Hypothalamus (tissue), 51 donors: Measurements from ENCODE around the gene BBOF1.
A peak's percentile ranks its signal among the peaks of the same experiment; 100 is the strongest.

ENCODE experiments used
- DNase-seq, 51 donors: peaks; one replicate each; lab custom pipeline; 2025; lab: John Stamatoyannopoulos, UW

Gene BBOF1

DNA sequence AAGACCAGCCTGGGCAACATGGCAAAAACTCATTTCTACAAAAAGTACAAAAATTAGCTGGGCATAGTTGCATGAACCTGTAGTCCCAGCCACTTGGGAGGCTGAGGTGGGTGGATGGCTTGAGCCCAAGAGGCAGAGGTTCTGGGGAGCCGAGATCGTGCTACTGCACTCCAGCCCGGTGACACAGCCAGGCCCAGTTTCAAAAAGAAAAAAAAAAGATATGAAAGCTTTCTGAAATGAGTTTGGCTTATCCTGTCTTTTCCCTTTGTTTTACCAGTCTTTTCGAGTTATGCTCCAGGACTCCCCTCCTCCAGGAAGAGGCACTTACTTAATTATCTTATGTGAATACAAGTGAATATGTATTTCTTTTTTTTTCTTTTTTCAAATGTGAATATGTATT is 3.2 kb downstream of the BBOF1 start:
- no peak for DNase-seq

DNA sequence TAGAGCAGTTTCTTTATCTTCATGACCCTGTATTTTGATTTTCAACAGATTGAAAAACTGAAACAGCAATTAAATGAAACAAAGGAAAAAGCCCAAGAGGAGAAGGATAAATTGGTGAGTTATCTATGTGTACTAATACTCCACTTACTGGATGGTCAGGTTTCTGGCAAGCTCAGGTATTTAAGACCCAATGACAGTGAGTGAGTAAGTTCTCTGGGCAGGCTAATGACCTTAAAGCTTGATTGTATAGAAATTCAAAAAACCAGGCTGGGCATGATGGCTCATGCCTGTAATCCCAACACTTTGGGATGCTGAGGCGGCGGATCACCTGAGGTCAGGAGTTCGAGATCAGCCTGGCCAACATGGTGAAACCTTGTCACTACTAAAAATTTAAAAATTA is 10.0 kb downstream of the BBOF1 start:
- no peak for DNase-seq

DNA sequence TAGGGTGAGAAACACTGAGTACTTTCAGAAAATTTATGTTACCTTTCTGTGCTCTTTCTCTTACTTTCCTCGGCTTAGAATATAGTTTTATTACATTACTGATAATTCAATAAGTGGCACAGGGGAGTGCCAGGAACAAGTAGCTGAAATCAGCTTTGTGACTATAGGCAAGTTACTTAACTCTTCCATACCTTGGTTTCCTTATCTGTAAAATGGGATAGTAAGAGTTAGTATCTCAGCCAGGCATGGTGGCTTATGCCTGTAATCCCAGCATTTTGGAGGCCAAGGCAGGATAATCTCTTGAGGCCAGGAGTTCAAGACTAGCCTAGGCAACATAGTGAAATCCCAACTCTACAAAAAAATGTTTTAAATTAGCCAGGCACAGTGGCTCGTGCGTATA is 15.4 kb downstream of the BBOF1 start:
- no peak for DNase-seq

DNA sequence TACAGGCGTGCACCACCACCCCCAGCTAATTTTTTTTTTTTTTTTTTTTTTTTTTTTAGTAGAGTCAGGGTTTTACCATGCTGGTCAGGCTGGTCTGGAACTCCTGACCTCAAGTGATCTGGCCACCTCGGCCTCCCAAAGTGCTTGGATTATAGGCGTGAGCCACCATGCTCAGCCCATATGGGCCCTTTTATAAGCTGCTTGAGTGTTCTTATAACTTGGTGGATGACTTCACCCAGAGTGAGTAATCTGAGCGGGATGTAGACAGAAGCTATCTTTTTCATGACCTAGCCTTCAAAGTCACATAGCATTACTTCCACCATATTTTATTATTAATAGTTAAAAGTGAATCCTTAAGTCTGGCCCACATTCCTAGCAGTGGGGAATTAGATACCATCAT is 16.4 kb downstream of the BBOF1 start:
- DNase-seq, result no peak

DNA sequence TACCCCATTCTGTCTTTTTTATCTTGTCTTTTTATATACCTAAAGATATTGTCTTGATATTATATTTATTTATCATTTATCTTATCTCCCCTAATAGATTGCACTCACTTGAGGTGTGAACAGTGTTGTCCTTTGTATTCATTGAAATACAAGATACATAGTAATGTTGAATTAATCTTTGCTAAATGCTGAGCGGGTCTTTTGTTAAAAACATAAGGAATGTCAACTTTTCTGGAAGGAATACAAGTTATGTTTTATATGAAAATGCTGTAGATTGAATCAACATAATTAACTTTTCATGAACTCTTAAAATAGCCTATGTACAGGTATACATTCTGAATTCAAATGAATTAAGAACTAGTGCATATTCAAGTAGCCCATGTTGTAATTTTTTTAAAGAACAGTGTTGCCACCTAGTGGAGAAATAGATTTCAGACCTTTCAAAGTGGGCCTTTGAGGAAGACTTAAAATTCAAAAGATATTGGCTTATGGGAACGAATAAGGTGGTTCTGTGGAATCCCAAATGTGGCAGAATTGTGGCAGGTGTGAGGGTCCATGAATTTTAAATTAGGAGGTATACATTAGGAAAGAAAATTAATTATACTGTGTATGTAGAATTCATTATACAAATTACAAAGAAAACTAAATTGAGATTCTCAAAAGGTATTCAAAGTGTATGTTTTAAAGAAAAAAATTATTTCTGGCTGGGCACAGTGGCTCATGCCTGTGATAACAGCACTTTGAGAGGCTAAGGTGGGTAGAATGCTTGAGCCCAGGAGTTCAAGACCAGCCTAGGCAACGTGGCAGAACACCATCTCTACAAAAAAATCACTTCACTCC is 19.1 kb downstream of the BBOF1 start:
- peak in 1 of 51 donors; percentile 35 for DNase-seq

DNA sequence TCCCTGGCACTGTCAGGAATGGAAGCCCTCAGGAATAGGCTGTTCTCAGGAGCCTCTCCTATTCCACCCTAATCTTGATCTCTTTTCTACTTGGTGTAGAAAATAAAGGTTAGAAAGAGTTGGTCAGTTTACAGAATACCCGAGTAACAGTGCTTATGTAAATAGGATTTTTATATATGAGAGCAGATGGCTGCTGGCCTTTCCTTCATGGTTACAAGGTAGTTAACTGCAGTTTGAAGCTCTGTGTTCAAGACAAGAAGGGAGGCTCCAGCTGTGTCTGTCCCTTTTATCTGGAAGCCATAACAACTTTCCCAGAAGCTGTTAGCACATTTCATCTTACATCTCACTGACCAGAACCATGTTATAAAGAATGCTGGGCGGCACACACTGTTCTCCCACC is 23.1 kb downstream of the BBOF1 start:
- no peak for DNase-seq

DNA sequence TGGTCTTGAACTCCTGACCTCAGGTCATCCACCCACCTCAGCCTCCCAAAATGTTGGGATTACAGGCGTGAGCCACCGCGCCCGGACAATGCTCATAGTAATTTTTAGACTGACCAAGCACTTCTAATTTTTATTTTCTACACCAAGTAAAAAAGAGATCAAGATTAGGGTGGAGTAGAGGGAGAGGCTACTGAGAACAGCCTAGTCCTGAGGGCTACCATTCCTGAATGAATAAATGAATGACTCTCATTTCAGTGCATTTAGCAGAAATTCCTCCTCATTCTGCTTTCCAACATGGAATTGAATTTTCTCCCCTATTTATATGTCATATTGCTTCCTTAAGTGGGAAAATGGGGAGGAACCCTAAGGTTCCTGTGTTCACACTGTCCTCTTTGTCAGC is 26.4 kb downstream of the BBOF1 start:
- DNase-seq, result no peak

DNA sequence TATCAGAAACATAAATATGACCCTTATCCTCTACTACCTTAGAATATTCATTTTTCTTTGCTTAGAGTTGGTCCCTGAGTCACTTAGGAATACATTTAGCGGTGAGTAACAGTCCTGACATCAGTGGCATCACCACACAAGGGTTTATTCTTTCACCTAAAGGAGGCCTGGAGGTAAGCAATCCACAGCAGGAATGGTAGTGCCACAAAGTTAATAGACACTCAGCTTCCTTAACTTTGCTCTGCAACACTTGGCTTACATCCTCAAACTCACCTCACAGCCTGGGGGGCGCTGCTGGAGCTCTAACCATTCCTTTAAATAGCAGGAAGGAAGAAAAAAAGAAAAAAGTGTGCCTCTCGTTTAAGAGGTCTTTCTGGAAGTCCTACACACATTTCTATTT is 29.1 kb downstream of the BBOF1 start:
- no peak for DNase-seq

DNA sequence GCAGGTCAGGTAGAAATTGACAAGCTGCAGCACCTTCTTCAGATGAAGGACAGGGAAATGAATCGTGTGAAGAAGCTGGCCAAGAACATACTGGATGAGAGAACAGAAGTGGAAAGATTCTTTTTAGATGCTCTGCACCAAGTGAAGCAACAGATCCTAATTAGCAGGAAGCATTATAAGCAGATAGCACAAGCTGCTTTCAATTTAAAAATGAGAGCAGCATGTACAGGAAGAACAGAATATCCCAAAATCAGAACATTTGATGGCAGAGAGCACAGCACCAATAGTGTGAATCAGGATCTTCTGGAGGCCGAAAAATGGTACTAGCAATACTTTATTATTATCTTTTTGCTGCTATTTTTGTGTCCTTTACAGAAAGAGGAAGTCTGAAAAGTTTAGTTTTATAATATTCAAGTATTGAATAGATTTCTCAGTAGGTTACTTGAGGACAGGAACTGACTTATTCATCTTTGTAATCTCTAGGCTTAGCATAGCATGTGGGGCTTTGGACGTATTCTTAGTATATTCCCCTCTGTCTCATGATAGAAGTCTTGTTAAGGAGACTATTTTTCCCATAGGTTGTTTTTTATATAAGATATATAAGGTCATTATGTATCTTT is 30.8 kb downstream of the BBOF1 start:
- no peak for DNase-seq

DNA sequence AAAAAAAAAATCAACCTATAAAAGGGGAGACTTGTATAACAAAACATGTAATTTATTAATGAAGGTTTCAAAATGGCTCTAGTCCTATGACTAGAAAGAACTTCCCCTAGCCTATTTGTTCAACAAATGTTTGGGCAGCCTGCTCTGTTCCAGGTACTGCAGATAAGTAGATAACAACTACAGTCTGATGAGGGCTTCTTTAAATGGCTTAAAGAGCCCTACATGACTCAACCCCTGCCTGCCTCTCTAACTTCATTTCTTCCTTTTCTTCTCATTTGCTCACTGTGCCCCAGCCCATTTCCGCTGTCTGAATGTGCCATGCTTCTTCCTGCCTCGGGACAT is 43.6 kb downstream of the BBOF1 start:
- no peak for DNase-seq

DNA sequence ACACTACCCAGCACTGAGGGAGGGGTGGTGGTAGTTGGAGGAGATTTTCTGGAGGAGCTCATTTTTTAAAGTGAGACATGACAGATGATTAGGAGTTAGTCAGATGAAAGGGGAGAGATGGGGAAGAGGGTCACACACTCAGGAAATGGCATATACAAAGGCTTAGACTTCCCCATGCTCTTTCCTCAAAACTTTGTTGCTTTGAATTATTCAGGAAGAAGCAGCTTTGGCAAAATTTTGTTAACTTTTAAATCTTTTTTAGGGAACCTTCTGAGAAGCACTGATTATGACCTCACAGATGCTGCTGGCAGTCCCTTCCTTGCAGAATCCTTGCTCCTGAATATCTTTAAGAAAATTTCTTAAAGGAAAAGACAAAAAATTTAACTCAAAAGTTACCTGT is 45.3 kb downstream of the BBOF1 start:
- no peak for DNase-seq

DNA sequence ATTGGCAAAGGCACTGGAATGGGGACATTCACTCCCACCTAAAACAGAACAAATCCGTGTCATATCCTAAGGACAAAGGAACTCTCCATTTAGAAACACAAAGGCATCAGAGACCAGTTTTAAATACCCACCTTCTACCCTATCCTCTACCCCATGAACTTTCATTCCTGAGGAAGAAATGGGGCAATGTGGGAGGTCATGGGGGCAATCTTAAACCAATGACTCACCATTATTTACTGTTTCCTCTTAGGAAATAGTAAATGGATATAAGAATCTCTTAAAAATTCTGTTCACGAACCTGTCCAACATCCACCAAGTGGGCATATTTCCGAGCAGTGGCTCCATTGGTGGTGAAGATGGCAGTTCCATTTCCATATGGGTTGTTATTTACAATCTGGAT is 45.7 kb downstream of the BBOF1 start:
- no peak for DNase-seq

DNA sequence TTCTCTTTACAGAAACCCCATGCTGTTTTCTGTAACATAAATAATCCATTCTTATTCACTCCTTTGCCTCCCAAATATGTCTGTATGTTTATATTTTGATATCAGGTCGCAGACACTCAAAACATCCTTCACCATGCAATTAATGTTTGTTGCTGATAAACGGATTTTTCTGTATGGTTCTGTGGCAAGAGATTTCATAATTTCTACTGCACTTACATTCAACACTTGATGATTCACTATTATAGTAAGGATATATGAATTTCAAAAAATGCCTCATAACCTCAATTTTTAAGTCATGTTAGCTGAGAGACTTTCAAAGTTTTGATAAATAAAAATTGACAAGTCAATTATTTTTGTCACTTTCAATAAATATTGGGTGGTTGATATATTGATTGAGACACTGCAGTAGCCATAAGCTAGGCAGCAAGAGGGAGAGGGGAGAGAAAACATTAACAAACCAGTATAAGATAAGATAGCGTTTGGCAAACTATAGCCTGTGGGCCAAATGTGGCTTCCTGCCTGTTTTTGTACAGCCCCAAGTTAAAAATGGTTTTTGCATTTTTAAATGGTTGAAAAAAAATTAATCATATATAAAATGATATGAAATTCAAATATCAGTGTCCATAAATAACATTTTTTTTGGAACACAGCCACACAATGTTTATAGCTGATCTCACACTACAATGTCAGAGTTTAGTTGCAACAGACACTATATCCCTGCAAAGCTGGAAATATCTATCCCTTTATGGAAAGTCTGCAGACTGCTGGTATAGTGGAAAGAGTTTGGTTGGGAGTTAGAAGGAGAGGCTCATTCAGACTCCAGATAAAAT is 46.8 kb downstream of the BBOF1 start:
- DNase-seq, result no peak

DNA sequence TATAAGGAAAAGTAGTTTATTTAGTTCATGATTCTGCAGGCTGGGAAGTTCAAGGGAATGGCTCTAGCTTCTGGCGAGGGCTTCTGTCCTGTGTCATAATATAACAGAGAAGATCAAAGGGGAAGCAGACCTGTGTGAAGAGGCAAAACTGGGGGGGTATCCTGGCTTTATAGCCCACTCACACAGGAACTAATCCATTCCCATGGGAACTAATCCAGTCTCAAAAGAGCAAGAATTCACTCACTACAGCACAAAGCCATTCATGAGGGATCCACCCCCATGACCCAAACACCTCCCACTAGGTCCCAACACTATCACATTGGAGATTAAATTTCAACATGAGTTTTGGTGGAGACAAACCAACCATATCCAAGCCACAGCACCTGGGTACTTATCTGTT is 58.3 kb downstream of the BBOF1 start:
- no peak for DNase-seq

DNA sequence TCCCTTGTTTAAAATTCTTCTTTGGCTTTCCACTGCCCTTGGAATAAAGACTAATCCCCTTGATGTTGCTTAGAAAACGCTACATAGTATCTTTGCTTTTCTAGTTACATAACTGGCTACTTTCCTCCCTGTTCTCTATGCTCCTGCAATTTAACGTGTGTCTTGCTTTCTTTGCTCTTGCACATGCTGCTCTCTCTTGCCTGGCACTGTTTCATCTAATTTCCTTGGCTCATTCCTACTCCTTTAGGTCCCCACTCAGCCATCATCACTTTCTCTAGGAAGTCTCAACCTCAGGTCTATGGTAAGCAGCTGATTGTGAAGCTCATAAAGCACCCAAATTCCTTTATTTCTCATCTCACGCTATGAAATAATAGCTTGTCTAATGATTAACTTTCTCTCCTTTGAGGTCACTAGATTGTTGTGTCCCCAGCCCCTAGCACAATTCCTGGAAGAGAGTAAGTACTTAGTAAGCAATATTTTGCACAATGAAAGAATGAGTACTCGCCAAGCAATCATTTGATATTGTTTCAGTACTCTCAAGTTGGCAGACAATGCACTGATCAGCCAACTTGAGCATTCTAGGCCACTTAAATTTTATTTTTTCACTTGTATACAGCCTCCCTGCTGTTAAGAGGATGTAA is 61.8 kb downstream of the BBOF1 start:
- DNase-seq, result no peak

DNA sequence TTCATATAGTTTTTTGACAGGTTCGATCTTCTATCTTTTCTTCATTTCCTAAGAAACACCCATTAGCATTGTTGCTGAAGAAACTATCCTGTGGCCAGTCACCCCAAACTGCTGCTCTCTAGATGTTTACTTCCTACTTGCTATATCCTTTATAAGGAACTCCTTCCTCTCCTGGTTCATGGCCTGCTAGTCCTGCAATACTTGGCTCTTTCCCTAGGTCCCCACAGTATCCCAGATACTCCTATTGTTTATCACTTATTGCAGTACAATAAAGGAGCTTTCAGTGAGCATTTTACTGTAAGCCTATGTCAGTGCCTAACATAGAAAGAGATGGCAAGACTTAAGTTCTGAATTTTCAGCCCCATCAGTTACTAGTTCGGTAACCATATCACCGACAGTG is 62.3 kb downstream of the BBOF1 start:
- no peak for DNase-seq

DNA sequence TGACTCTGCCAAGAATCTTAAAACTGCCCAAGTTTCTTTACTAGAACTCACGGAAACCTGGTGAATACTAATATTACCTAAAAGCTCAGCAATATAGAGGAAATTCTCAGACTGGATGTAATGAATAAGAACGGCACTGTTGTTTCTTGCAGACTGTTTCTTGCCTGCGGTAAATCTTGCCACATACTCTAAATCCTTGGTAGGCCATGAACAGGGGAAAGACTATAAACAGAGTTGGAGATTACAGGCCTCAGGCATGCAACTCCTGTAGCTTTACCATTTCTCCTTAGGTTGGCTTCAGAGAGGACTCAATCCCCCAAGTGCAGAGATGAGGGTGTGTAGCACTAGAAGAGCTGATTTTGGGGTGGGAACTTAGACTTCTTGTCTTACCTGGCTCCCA is 64.0 kb downstream of the BBOF1 start:
- no peak for DNase-seq

DNA sequence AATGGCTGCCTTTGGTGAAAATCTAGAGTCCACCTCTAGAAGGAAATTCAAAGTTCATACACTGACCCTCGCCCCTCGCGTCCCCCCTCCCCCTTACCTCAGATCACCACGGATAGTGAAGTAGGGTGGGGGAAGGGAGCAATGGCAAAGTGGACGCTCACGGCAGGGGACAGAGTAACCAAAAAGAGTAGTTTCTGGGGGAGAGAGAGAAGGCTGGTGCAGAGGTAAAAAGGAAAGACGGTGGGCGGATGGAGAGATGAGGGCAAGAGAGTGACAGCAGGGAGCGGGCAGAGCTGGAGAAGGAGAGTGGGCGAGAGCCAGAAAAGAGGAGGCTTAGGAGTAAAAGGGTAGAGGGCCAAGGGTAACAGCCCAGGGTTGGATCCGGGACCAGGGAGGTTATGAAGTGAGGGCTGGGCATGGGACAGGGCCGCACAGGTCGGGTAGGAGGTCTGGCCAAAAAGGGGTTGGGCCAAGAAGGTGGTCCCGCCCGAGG is 64.7 kb downstream of the BBOF1 start:
- DNase-seq, result peak in 2 of 51 donors; percentile 13 to 40

DNA sequence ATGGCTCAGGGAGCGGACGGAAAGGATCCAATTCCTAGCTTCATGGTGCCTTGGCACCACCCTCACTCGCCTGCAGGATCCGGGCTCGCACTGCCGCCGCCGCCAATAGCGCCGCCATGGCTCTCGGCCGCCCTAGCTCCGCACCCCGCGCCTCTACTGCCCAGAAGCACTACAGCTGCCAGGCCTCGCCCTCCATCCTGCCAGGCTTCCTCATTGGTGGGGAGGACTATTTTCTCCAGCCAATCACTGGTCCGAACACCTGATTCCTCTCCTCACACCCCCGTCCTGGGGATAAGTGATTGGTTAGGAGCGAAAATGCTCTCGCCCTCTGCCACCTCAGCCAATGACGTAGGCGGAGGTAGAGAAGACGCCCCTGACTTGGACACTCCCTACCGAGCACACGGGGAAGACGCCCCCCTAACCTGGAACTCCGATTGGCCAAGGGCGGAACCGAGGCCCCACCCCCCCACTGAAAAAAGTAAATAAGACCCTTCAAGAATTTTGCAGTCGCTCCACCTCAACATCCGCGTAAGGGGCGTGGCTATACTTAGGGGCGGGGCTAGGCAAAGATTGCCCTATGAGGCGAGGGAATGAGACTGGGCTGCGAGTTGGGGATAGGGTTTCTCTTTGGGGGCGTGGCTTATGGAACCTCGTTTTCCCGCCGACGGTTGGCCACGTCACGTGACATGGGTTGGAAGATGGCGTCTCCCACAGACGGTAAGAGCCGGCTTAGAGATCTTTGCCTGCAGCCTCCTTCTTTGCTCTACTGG is 65.3 kb downstream of the BBOF1 start, which contains the start of the genes ALDH6A1 and LIN52:
Gene ALDH6A1, minus strand, starts transcription at position 177 of the 770 bp plus-strand sequence. Its CDS starts 59 bp downstream, at position 118.
Gene LIN52, plus strand, starts transcription at position 680 of the 770 bp plus-strand sequence. Its CDS starts 19 bp downstream, at position 699.
- DNase-seq, result peak; percentile 74 to 100 (median 100)
